GOT3 (cell line): Measurements from ENCODE around the gene KLK10.
"Not testable (repeated sequence)": the region's sequence is repeated elsewhere in the genome, so short reads cannot be mapped to it uniquely, and the experiment has no call there.

Source experiments
- DNase-seq: peaks from one replicate; lab custom pipeline; 2025; ENCODE audit warnings: mixed read lengths; lab: John Stamatoyannopoulos, UW

The KLK10 gene

GRCh38 chr19:51001515-51001914, 18.0 kb downstream of the KLK10 start, which contains the start of gene KLK8:
TSS of gene KLK8 (minus strand) at chr19:51001604. CDS start at chr19:51001167, 437 bp downstream.
- no peak for DNase-seq

GRCh38 chr19:51000981-51001380, 18.5 kb downstream of the KLK10 start:
- no peak for DNase-seq

- no peak for DNase-seq
These were observed 19.1 kb downstream of the KLK10 start for GRCh38 chr19:51000426-51000825.

- no peak for DNase-seq
These were observed 20.8 kb downstream of the KLK10 start for GRCh38 chr19:50998686-50999085.

GRCh38 chr19:50998061-50998460, 21.4 kb downstream of the KLK10 start:
- no peak for DNase-seq

GRCh38 chr19:50994129-50994528, 25.4 kb downstream of the KLK10 start:
- no peak for DNase-seq

- DNase-seq, result no peak
These were observed 26.9 kb downstream of the KLK10 start for GRCh38 chr19:50992666-50993035.

- not testable (repeated sequence) for DNase-seq
These were observed 35.1 kb downstream of the KLK10 start for GRCh38 chr19:50984416-50984815.

- DNase-seq, result no peak
These were observed 35.8 kb downstream of the KLK10 start, which contains the start of gene KLK7 for GRCh38 chr19:50983625-50984292. TSS of gene KLK7 (minus strand) at chr19:50983917. CDS start at chr19:50982399, 1,518 bp downstream.

GRCh38 chr19:50982186-50982585, 37.3 kb downstream of the KLK10 start:
- DNase-seq, result no peak

- DNase-seq, result no peak
These were observed 37.8 kb downstream of the KLK10 start for GRCh38 chr19:50981587-50982146.

GRCh38 chr19:50980208-50980607, 39.3 kb downstream of the KLK10 start:
- DNase-seq, result no peak

GRCh38 chr19:50979758-50980157, 39.8 kb downstream of the KLK10 start:
- no peak for DNase-seq

GRCh38 chr19:50978772-50979390, 40.6 kb downstream of the KLK10 start:
- DNase-seq, result no peak

GRCh38 chr19:50977626-50978025, 41.9 kb downstream of the KLK10 start:
- DNase-seq, result no peak

GRCh38 chr19:50975766-50976165, 43.7 kb downstream of the KLK10 start:
- DNase-seq, result no peak

GRCh38 chr19:50974702-50975556, 44.6 kb downstream of the KLK10 start:
- no peak for DNase-seq

GRCh38 chr19:50972795-50973376, 46.6 kb downstream of the KLK10 start:
- DNase-seq, result no peak

GRCh38 chr19:50969810-50970209, 49.7 kb downstream of the KLK10 start:
- not testable (repeated sequence) for DNase-seq

- DNase-seq, result no peak
These were observed 50.1 kb downstream of the KLK10 start, which contains the start of gene KLK6 for GRCh38 chr19:50969413-50969760. TSS of gene KLK6 (minus strand) at chr19:50969591. CDS start at chr19:50968104, 1,487 bp downstream.

GRCh38 chr19:50968716-50969412, 50.6 kb downstream of the KLK10 start:
- DNase-seq, result no peak
